Tibial nerve (tissue), 3 donors: ENCODE measurements around the gene C4orf51.

ENCODE experiments used
- CTCF ChIP-seq, 5 experiments: fragments of 200-600 bp in 3 of 5; fragments of 450-650 bp in 2 of 5; sonication (generic) in 3 of 5; IDR thresholded peaks; one replicate each; pipeline ENCODE4 v1.5.1; 2016 to 2019; ENCODE audit warnings: antibody characterized with exemption in 5 of 5, mild to moderate bottlenecking in 3 of 5, moderate library complexity in 2 of 5
- POLR2A ChIP-seq, 2 donors: fragments of 450-650 bp; IDR thresholded peaks; one replicate each; pipeline ENCODE4 v1.6.1; 2017; ENCODE audit warnings: antibody characterized with exemption in 2 of 2, mild to moderate bottlenecking in 2 of 2, moderate library complexity in 2 of 2

GRCh38 chr4:145680902-145681301 lies 956 bp downstream of the C4orf51 start:
- no peak for TF ChIP-seq POLR2A (IDR thresholded peaks at IDR 0.05)
- no peak for TF ChIP-seq CTCF (IDR thresholded peaks at IDR 0.05)
